Epidermal melanocyte (primary cell): ENCODE data around the gene CACNA2D4.

Experiments
- DNase-seq: peaks from one replicate; pipeline ENCODE4 v3.0.0; 2011; ENCODE audit warnings: low spot score; ENCODE audit not compliant: insufficient read length

The CACNA2D4 gene

DNA sequence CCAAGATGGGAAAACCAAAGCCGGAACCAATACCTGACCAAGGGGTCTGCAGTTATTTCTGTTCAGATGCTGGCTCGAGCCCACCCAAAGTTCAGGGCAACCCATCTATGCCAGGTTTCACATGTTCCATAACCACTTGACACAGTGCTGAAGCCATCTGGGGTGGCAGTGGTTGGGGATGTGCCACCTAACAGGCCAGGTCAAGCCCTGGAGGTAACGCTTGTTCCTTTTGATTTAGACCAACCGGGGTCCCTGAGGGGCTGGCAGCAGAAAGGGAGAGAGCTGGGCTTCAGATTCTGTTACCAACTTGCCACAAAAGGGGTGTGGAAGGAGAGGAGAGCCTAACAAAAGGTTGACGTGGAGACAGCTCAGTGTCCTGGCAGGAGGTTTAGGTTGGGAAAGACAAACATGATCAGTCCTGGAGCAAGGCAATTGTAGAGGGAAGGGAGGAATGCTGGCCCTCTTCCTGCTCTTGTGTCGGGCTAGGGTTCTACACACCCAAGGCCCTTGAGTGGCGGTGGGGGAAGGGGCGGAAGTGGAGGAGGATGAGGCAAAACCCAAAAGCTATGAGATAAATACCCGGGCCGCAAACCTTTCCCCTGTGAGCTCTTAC is 31.9 kb downstream of the CACNA2D4 start:
- DNase-seq: no peak

DNA sequence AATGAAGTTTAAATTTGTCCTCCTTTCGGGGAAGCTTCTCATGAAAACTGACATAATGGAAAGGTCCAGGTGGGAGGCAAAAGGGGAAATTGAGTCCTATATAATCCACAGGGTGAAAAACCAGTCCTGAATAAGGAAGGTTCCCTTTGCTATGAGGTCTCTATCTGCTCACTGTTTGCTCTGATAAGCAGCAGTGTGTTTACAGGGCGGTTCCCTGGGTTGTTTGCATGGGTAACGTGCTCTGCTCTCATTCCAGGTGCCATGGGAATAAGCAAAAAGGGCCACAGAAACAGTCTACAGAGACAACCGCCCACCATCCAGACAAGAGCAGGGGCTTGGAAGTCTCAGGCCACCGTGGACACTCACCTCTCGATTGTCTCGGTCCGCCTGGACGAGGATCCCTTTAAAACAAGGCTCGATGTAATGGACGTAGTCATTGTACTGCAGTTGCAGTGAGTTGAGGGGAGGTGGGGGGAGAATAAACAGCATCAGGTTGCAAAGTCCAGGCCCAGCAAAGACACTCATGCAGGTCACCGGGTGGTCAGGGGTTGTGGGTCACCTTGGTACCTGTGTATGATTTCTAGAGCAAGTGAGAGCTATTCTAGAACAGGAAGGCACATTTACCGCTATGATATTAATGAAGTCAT is 32.7 kb downstream of the CACNA2D4 start:
- no peak for DNase-seq

DNA sequence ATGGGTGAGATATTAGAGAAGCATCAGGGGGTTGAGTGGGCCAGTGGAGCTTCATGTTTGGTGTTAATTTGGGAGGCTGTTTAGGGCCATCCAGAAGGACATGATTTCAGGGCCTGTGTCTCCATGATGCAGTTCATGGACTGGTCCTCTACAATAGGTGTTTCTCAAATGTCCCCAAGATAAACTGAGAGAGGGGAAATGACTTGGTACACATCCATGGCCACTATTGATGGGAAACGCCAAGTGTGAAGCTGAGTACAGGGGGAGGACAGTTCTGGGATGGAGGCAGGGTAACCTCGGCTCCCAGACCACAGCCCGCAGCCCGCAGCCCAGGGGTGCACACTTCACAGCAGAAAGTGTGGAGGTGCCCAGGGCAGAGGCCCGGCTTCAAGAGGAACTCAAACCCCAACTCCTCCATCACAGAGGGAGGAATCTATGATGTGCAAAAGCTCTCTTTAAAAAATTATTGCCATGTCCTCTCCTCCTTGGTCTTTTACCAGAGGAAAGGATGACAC is 33.3 kb downstream of the CACNA2D4 start:
- DNase-seq: no peak

DNA sequence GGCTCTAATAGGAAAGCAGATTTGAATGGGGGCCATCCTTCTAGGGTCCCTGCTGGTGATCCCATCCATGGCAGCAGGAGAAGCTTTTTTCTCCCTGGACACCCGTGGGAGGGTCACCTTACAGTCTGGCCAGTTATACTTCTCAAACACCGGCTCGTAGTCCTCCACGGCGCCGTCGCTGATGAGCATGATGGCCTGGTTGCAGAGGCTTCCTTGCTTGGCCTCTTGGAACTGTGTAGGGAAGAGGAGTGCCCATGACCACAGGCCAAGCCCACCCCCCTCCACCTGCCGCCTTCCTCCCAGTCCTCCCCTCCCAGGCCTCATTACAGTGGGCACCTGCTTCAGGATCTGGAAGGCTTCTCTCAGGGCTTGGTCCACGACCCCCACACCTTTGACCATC is 33.8 kb downstream of the CACNA2D4 start:
- no peak for DNase-seq

DNA sequence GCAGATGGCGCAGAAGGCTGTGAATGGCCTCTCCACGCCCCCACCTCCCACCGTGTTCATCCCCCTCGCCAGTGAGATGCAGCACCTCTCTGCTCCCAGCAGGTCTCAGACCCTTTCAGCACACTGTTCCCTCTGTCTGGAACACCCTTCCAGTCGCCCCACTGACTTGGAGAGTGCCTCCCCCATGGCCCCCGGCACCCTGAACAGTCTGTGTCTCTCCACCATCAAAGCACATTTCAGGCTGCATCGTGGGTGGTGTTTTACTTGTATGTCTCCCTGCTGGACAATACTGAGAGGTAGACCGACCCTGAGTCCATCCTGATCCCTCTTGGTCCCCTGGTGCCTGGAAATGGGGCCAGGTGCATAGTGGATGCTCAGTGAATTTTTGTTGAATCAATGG is 34.9 kb downstream of the CACNA2D4 start:
- no peak for DNase-seq

DNA sequence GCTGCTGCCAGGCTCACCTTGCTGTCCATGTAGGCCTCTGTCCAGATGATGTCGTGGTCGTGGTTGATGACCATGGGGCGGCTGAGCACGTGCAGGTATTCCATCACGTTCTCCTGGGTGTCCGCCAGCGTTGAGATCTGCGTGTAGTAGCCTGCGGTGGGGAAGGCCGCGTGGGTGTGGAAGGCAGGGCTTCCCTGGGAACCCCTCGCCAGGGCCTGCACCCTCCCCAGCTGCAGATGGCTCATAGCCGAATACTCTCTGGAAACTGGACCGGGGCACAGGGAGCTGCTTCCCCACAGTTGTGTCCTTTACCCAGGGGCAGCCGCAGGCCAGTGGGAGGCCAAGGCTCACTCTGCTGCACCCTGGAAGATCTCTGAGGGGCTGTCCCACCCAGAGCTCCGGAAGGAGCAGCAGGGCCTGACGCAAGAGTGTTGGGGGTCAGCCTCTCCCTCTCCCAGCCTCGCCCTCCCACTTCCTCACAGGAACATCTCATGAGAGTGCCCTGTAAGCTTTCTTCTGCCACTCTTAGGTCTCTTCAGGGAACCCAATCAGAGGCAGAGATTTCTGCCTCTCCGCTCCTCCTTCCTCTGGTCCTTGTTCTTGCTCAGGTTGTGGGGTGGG is 35.5 kb downstream of the CACNA2D4 start:
- DNase-seq: no peak

DNA sequence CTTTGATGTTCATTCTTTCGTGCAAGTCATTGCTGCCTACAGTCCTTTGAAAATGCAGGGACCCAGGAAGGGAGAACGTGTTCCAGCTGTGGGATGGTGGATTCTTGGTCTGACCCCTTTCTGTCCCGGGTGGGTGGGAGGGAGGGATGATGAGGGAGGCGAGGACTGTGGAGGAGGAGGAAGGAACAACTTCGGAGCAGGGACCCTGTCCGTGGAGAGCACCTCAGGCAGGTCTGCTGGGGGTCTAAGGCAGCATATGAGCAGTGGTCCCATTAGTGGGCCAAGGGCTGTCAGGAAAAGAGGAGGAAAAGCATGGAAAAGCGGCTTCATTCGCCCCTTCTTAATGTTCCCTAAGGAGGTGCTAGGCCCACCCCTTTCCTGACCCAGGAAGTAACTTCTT is 36.0 kb downstream of the CACNA2D4 start:
- DNase-seq: no peak

DNA sequence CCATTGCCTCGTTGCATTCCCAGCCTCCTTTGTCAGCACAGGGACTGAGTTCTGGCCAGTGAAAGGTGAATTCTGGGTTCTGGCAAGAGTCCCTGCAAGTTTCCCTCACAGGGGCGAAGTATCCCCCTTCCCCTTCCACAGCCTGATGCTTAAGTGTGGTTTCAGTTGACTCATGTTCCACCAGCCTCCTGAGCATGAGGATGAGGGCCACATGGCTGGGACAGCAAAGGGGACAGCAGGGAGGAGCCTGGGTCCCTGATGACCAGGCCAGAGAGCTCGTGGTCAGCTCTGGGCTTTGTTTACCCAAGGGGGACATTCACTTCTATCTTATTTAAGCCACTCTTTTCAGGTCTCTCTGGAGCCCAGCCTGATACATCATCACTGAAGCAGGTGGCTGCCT is 36.5 kb downstream of the CACNA2D4 start:
- DNase-seq: no peak

DNA sequence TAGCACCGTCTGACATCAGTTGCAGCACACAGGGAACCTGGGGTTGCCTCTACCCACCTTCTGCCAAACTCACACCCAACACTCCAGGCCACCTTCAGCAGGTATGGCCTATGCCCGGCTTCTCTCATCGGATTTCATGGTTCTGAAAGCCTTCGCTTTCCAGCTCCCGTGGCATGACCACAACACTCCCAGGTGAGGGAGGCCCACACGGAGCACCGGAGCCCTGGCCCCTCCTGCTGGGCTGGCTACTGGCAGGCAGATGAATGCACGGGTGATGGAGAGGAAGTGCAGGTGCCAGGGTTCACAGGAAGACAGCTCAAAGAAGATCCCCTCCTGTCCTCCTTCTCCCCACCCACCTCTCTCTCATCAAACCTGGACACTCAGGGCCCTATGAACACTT is 37.2 kb downstream of the CACNA2D4 start:
- no peak for DNase-seq

DNA sequence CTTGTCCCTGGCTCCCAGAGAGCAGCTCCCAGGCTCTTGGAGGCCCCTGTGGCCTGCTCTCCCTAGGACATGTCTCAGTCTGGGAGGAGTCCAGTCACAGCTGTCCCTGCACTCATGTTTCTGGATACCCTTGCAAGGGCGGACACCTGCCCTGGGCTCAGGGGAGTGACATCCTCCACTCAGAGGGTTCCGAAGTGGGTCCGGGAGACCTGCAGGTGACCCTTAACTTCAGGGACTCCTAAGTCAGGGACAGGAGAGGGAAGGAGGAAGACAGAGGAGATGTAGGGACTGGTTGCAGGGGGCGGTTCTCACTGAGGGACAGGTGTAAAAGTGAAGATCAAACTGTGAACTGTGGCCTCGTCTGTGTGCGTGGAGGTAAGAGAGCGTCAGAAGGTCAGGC is 37.6 kb downstream of the CACNA2D4 start:
- DNase-seq: no peak

DNA sequence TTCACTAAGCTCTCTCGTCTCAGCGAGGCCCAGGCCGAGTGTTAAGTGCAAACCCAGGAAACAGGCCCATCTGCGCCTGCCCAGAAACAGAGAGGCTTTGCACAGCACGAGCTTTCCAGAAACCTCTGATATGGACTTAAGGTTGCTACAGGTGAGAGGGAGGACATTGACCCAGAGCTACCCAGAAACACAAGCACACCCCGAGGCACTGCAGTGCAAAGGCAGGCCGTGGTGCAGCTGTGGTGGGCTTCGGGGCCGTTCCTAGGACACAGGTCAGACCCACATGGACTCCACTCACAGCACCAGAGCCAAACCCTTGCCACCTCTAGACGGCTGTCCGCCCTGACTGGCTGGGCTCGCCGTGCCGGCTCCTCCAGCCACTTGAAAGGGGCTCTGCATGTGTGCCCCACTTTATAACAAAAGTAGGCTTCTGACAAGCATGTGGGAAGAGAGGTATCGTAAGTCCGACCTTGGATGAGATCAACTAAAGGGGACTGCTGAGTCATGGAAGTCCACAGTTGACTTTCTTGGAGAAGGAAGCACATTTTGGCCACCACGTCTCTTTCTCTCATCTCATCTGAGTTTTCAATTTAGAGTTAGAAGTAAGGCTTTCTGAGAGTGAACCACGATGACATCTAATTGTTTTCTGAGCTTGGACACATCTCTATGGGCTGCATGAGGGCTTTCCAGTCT is 38.2 kb downstream of the CACNA2D4 start:
- DNase-seq: no peak

DNA sequence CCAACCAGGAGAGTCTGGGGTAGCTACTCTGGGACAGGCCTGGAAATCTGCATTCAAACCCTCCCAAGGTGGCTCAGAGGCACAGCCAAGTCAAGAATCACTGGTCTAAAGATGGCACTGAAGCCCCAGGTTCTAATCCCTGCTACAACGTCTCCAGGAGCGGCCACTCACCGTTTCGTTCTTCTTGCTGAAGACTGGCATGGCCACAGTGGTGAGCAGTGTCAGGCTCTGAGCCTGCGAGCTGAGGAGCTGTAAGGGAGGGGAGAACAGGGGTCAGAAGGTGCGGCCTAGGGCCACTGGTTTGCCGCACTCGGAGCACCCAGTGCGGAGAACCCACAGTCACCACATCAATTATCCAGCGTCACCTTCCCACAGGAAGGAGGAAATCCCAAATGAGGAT is 38.8 kb downstream of the CACNA2D4 start:
- no peak for DNase-seq

DNA sequence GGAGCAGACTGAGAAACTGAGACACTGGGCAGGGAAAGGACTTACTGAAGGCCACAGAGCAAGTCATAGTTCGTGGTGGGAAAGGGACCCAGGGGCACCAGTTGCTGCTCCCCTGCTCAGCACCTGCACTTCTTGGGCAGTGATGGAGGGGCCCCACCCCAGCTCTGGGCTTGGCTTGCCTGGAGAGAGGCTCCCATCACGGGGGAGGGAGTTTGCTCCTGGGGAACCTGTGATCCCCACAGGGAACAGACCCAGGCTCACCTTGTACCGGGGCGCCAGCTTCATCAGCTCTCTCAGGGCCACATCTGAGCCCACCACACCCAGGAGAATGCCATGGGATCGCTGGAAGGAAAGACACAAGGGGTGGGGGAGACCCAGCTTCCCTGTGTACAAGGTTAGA is 39.8 kb downstream of the CACNA2D4 start:
- DNase-seq: no peak

DNA sequence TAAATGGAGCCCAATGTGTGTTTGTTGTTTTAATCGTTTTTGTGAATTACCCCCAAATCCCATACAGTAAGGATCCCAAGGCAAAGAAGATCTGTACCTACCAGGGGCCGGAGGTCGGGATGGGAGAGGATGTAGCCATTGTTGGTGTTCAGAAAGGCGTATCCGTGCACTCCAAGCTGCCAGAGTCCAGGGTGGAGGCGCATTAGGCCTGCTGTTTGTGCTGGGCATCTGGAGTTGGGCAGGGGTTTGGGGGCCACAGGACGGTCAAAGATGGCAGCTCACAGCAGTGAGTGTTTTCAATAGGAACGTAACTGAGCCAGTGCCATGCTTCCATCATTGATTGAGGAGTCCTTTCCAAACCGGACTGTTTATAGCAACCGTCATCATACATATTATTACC is 40.2 kb downstream of the CACNA2D4 start:
- DNase-seq: no peak

DNA sequence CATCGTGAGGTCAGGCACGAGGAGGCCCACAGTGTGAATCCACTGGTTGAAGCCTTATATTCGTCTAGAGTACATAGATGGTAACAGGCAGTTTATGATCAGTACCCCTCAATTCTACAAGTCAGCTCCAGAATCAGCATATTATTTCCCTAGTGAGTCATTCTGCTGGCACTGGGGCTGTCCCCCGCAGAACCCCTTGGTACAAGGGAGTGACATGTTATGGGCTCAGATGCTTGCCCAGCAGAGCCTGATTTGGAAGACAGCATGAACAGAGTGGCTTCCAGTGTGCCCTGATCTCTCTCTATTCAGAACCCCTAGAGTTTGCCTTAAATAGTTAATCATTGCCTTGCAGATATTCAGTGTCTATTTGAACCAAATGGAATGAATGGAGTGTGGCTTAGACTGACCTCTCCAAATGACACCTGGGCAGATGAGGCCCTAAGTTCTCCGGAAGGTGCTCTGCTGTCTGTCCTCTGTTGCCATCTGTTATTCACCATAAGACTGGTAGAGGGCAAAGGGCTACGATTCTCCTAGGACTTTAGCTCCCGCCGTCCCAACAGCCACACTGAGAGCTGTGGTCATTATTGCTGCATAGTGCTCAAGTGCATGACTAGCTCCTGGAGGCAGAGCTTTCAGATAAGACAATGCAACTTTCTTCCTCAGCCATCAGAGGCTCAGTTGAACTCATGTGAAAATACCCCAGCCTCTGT is 41.1 kb downstream of the CACNA2D4 start:
- no peak for DNase-seq

DNA sequence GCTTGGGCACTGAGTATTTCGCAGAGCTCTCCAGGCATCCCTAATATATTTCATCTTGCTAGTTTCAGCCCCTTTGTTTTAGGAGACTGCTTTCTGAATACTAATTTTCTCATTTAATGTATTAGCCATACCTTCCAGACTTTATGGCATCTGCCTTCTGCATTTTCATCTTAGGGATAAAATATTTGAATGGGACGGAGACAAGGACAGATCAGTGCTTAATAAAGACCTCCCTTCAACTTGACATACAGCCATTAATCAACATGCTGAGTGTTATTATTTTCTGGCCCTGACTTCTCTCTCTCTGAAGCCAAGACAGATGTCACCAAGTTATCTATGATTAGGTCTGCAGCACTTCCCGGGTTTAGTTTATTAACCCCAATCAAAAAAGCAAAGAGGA is 42.4 kb downstream of the CACNA2D4 start:
- no peak for DNase-seq

DNA sequence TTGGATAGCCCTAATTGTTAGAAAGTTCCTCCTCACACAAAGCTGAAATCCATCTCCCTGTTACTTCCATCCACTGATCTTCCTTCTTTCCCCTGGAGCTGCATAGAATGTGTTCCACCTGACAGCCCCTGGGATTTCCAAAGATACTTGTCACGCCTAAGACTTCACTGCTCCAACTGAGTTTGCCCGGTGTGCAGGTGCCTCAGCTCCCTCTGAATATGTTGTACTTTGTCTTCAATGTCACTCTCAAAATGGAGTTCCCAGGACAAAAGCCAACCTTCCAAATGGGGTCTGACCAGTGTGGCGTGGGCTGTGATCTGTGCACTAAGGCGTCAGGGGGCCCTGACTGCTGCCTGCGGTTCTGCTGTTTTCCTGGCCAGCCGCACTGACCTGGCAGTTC is 42.8 kb downstream of the CACNA2D4 start:
- no peak for DNase-seq

DNA sequence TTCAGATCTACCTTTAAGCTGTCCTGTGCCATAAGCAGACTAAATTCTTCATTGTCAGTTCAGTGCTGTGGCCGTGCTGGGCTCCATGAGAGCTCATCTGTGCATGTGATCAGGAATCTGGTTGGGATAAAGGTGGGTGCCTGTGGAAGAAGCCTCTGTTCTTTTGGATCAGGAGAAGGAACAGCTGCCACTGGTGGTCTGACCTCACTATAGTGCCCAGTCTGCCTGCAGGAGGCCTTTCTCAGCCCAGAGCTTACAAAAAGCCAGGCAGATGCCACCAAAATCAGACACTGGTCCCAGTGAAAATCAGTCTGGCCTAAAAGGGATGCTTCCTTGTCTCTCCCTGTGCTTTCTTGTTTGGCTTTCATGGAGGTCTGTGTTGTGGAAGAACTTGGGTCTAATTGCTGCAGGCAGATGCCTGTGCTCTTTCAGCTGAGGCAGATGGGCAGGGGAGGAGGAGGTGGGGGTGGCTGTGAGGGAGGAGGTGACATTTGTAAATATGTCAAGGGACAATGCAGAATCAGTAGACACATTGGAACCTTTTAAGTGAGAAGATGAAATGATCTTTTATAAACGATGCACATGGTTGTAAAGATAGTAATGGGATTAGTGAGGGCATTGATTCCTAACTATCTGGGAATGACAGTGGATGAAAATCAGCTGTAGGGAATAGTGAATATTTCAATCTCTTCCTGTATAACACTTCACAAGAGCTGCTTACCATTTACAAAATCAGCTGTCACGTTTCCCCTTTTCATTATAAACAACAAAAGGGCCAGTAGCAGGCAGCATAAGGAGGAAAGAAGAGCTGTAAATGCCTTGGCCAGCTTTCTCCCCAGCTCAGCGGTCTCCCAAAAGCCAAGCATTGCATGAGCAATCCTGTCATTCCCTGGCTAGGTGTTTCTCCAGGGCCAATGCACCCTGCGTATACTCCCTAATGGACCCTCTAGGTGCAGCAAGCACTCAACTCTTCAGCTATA is 44.6 kb downstream of the CACNA2D4 start:
- DNase-seq: no peak

DNA sequence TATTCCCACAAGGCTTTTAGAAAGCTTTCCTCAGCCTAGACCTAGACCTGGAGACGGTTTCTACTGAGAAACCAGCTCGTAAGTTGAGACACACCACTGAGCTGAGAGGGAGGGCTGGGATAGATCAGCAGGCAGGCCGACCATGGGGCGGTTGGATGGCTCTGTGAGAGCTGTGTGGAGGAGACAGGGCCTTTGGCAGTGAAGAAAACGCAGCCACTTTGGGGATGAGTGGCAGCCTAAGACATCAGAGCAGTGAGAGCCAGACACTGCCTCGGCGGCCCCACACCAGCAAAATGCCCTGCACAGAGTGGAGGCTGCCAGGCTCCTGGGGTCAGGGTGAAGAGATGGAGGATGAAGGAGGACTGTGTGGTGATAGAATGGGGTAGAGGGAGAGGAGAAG is 46.0 kb downstream of the CACNA2D4 start:
- DNase-seq: no peak

DNA sequence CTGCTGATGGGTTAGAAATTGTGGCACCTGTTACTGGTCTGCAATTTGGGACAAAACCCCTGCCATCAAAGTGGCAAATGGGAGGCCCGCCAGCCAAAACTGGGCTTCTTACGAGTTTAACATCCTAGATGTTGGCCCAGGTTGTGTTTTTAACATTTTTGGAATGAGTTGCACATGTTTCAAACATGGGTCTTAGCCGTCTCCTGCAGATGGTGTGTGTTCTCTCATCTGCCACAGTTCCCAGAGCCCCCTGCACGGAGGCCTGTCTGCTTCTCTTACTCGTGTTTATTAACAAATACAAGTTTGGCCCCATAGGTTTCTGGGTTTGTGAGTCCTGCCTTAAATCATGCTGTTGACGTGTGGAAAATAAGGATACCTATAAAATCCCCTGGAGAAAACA is 46.5 kb downstream of the CACNA2D4 start:
- no peak for DNase-seq
